NCI-H2107 treated with DMSO at 0.1 percent for 48 hours (cell line): ENCODE data around the gene PWP1.
A peak's percentile ranks its signal among the peaks of the same experiment; 100 is the strongest.

Experiments used
- DNase-seq: peaks from one replicate; lab custom pipeline; 2025; ENCODE audit not compliant: unreplicated experiment; lab: John Stamatoyannopoulos, UW

Gene PWP1

DNA sequence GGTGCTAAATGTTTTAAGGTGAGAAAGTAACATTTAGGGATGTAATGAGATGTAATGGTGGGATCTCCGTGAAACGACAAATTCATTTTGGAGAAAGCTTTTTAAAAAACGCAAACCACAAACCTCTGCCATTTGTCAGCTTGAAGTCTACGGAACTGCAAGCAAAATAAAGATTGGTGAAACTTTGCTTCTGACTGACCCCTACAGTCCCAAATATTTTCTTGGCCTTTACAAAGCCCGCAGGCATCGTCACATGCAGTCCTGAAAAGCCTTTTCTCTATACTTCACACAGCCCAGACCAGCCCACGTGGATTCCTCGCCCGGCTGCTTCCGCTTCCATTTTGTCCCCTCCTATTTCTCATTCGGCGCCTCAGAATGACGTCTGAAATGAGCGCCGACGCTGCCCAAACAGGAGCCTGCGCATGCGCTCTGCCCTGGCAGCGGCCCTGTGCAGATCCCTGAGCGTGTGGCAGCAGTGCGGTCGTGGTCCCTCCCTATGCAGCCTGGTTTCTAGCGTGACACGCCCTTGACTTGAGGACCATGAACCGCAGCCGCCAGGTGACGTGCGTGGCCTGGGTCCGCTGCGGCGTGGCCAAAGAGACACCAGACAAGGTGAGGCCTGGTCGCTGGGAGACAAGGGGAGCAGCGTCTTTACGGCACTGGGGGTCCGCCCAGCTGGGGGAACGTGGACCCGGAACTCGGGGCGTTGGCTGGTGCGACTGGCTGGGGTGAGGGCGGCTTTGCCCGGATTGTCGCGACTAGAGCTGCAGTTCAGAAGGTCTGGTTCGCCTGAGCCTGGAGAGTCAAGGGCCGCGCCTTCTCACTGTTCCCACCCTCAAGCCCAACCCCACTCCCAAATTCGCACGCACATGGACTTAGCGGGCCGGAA lies at the start of gene PWP1:
Gene PWP1 (plus strand): TSS at position 440 of the 889 bp plus-strand sequence. CDS start 101 bp downstream, at position 541.
- DNase-seq = peak; percentile 89

DNA sequence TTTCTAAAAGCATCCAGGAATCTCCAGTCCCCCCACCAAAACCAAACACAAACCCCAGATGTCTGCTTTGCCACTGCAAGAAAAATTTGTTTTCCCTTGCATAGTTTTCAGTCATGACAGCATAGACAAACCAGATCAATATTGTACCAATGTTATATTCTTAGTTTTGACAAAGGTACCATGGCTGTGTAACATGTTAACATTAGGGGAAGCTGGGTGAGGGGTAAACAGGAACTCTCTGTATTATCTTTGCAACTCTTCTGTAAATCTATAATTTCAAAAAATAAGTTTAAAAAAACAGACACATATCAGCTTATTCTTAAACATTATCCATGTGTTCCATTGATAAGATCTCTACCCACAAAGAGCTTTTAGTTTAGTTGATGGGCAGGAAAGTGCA lies 44.4 kb upstream of the PWP1 start:
- no peak for DNase-seq

DNA sequence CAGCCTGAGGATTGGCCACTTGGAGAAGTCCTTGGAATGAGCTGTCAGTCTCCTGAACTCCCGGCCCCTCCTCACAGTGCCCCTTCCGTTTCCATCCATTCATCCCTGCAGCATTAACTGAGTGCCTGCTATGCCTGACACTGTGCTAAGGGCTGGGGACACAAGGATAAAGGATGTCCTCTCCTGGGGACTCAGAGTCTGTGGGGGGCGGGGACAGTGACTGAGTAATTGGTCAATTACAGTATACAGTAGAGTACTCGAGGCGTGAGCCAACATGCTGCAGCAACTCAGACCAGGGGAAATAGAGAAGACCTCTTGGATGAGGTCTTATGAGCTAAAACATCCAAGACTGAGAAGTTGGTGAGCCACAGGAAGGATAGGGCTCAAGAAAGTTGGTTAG lies 43.4 kb upstream of the PWP1 start:
- DNase-seq = no peak

DNA sequence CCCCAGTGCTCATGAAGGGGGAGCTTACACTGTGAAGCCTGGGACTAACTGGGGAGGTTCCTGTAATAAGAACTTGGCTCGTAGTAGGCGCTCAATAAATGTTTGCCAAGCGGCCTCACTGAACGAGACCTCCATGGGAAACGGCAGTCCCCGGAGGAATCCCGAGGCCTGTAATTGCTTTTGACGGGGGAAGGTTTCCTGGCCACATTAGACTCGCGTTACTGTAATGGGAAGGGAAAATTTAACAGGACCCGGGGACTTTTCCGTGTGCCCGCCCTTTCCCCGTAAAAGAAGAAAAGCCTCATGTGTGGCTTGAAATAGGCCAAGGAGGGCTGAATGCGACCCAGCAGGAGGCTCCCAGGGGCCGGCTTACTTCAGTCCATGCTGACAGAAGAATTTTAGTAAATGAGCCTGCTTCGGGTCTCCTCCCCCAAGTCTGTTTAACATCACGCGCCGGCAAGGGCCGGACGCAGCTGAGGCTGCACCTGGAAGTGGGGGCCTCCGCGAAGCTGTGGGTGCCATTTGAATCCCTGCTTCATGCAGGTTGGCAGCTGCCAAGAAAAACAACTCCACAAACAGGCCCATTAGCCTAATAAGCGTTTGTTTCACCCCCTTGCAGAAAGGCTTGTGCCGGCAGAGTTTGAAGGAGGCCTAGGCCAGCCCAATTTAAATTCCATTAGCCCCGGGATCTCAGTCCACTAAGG lies 39.8 kb upstream of the PWP1 start:
- DNase-seq = peak; percentile 94

DNA sequence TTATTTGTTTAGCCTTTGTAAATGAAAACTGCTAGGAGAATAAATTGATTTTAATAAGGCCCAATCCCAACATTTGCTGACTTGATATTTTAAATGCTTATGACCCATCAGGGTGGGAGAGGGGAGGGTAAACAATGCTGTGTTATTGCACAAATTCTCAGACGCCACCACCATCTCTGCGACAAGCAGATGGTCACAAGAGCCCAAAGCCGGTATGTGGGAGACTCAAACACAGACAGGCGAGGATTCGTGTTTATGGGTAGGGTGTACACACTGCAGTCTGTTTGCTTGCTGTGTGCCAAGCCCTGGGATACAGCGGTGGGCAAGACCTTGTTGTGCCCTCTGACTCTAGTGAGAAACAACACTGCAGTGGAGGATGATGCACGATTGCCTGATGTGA lies 39.2 kb upstream of the PWP1 start:
- DNase-seq = peak; percentile 69

DNA sequence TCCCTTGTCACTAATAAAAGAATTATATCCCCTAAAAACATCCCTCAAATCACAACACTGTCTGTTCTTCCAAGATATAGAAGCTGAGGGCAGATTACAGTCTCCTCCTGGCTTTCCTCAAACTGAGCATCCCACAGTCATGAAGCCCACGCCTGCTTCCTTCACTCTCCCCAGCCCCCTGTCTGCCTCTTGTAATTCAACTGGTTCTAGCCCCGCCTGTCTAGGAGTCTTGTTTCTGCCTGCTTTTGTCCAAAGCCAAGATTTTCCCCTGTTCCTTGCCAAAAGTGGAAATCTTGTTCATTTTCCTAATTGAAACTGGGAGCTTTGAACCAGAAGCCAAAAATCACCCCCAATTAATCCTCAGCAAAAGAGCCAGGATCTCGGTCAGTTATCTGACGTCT lies 35.9 kb upstream of the PWP1 start:
- DNase-seq = no peak

DNA sequence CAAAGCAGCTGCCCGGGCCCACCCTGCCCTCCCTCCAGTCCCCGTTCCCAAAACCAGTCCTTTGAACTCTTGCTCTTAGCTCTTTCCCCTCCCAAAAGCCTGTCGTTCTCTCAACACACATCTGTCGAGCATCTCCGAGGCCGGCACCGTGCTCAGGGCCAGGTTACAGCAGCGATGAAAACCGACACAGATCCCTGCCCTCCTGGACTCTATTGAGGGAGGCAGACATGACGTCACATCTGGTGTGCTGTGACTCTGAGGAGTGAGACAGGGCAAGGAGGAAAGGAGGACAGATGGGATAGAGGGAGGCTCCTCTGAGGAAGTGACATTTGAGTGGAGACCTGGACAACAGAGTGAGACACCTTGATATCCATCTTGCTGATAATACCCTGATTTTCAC lies 34.6 kb upstream of the PWP1 start:
- DNase-seq = no peak

DNA sequence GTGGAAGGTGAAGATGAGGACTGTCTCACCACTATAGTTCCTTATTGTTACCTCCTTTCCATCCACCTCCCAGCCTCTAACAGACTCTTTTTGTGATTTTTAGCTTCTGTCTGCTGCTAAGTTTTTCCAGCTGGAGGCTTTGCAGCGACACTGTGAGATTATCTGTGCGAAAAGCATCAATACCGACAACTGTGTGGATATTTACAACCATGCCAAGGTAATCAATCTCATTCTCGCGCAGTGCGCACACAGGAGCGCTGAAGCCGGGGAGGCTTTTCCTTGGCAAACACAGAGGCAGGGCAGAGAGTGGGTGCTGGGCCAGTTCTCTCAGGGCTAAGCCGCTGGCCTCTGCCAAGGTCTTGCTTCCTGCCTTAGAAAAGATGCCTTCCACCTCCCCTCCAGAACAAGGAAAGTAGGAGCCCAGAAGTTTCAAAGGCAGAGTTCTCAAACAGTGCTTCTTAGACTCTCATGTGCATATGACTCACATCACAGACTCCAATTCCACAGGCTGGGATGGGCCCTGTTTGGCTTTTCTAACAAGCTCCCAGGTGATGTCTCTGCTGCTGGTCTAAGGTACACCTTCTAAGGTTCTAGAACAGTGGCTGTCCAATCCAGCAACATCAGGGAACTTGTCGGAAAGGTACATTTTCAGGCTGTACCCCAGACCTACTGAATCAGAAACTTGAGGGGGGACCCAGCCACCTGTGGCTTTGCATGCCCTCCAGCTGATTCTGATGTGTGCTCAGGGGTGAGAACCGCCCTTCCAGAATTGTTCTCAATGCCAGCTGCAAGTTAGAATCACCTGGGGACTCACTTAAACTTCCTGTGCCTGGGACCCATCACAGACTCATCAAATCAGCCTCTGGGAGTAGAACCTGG lies 33.8 kb upstream of the PWP1 start:
- DNase-seq = no peak

DNA sequence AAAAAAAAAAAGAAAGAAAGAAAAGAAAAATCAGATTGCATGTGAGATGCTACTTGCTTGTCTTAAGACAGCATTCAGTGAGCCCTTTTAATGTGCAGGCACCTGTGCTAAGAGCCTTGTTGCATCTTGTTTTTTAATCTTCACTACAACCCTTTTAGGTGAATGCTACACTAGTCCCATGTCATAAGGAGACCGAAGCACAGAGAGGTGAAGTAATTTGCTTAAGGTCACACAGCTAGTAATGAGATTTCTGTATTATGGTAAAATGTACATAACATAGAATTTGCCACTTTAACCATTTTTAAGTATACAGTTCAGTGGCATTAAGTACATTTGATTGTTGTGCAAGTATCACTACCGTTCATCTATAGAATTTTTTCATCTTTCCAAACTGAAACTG lies 32.1 kb upstream of the PWP1 start:
- DNase-seq = no peak

DNA sequence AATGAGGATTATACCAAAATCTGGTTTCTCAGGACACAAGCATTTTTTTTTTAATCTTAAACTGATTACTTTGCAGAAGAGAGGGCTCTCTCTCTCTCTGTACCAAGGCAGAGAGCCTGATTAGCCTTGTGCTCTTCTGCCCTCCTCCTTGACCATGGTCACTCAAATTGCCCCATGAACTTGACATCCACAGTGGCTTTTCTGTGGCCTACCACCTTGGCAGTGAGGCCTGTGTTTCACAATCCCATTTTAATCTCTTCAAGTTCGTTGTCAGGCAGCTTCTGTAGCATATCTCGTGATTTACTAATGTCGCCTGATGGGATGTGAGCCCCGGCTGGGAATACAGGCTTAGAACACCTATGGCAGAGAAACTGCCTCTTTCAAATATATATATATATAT lies 30.7 kb upstream of the PWP1 start:
- DNase-seq = no peak

DNA sequence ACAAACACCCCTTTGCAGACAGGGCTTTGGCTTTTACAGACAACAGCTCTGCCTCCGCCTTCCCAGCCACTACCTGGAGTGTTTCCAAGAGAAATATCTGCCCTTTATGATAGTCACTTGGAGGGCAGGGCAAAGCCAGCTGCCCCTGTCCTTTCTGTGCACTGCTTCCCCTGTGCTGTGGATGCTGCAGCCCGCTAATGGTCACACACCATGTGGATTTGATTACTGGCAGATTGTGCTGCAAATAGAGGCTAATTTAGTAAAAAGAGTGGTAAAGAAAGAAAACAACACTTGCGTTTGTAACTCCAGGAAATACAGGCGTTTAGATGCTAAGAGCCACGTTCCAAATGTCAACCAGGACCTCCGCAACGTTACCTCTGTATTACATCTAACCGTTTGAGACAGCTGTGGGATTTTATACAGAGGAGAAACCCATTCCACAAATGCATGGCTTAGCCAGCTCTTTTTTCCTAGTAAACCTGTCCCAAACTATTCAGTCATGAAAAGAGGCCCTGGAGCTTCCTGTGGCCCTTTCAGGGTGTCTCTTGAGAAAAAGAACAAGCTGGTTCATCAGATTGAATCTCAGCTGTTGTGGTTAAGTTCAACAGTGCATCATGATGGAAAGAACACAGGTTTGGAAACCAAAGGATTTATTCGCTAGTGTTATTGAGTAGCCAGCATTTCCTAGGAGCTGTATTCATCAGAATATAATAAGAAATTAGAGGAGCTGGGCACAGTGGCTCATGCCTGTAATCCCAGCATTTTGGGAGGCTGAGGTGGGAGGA lies 30.1 kb upstream of the PWP1 start:
- DNase-seq = no peak

DNA sequence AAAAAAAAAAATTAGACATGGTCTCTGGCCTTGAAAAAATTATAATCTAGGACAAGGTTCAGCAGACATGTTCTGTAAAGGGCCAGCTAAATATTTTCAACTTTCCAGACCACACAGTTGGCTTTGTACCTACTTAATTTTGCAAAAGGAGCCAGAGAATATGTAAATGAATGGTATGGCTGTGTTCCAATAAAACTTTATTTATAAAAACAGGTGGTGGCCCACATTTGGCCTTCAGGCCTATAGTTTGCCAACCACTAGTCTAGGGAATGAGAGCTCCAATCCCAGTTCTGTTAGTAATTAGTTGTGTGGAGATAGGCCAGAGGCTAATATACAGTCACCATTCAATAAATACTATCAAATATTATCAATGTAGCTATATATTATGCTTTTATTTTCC lies 29.3 kb upstream of the PWP1 start:
- no peak for DNase-seq

DNA sequence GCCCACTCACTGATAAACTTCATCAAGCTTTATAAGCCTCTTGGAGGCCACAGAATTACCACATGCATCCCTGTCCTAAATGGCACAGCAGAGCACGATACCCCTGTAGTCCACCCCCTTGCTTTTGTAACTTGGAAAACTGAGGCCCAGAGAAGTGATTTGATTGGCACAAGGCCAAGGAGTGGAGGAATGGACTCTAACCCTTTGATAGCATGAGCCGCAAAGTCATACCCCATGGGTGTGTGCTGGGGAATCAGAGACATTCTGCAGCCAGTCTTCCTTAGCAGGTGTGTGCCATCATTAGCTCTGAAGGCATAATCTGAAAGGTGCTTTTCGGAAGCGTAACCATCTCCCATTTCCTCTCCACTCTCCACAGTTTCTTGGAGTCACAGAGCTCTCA lies 28.5 kb upstream of the PWP1 start:
- DNase-seq = no peak

DNA sequence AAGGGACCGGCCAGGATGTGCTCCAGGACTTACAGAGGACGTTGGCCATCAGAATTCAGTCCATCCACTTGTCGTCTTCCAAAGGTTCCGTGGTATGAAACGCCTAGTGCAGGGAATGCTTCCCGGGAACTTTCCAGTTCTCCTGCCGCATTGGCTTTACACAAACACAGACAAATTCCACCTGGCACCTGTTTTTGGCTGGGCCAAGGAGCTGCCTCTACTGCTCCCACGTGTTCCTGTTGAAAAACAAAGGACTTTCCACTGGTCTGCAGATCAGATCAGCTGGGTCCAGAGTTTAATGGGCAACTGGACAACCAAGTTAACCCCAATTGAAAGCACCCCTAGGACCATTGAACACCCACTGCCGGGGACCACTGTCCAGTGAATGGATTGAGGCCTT lies 28.0 kb upstream of the PWP1 start:
- no peak for DNase-seq

DNA sequence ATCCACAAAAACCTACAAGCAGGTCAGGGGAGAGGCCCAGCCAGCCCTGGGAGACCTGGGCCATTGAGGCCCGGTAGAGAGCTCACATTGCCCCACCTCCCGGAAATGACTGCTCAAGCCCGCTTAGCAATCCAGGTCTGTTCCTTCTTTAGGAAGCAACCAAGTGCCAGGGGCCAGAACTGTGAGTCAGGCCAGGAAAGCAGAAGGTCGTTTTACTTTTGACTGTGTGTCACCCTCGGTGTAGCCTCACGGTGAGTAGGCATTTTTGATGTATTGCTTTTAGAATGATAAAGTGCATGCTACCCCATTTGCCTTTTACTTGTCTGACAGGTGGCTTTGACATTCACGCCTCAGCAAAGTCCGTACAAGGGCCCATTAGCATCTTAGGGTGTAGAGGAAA lies 25.4 kb upstream of the PWP1 start:
- DNase-seq = no peak

DNA sequence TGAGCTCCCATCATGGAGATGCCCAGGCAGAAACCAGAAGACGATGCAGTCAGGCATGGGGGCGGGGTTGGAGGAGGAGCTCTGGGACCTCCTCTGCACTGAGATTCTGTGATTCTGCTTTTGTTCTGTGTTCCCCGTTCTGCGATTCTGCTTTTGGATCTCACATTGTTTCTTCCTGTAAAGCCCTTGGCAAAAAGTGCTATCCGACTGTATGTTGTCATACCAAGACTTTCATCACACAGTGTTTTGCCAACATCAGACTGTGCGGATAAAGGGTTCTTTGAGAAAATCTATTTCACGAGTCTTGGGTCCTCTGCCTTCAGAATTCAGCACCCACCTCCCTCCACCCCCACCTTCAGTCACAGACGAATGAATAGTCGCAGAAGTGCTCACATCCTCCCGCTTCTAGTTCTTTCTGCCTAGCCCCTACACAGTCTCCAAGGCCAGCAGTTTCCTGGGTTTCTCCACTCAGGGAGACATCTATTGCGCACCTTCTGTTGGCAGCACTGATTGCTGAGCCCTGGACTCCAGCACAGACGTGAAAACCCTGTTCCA lies 24.7 kb upstream of the PWP1 start:
- DNase-seq = no peak

DNA sequence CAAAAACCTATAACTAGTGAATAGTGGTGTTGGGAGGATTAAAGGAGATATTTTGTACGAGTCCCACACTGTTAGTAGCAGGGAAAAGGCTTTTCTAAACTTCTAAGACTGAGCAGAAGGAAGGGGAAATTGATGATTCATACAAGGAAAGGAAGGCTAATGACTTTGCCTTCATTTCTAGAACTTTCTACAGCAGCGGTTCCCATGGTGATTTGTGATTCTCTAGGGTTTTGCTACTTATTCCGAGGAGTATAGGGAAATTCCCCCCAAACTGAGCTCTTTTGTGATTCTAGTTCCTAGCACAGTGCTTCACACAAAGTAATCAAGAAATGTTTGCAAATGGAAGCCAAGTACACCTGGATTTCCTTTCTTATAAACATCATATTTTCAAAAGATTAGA lies 23.8 kb upstream of the PWP1 start:
- no peak for DNase-seq

DNA sequence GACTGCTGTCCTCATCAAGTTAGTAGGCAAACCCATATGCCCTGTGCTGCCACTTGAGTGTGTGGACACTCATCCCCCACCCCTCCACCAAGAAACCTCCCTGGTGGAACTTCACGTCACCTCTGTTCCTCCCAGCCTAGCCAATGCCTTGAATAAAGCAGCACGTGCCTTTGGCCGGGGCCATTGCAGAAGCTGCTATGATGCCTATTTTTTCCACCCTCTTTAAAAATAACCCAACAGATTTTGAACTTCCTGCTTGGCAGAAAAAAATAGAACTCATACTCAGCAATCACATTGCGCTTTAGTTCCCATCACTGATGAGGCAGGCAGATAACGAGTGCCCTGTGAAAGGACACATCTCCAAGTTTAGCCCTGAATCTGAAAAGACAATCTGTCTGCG lies 23.1 kb upstream of the PWP1 start:
- DNase-seq = no peak

DNA sequence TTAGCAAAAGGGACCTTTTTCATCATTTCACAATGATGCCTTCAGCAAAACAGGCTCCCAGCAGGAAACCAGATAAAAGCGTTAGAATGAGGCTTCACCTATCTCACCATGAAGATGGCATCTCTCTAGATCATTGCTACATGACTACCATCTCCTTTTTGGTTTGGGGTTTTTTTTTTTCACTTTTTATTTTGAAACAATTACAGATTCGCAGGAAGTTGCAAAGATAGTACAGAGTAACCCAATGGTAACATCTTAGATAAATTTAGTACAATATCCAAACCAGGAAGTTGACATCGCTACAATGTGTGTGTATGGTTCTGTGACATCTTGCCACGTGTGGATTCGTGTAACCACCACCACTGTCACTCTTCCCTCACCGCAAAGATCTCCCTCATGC lies 22.3 kb upstream of the PWP1 start:
- DNase-seq = no peak

DNA sequence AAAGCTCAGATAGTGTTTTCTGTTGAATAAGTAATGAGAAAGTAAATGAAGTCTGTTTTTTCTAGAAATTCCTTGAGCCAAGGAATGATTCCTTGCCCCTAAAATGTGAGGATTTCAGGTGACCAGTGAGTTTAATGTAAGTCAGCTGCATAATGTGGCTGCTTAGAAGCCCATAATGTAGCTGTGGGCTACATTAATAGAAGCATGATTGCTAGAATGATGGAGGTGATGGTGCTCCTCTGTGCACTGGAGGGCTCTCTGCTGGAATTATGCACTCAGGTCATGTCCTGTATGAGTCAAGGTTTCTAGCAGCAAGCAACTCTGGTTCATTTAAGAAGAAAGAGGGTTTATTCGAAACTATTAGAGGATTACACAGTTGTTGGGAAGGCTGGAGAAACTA lies 19.6 kb upstream of the PWP1 start:
- no peak for DNase-seq
